CD4-positive, alpha-beta T cell (primary cell): Measurements from ENCODE around the gene FGD5. TPM values are rescaled to one million over a fixed set of nuclear protein-coding genes. Genes with fewer than 3 reads are reported as not detected.

Experiments used
- ATAC-seq: fragments of 200-7000 bp; cut with Tn5 transposase; one replicate; pipeline ENCODE4 v1.10.0; 2022; ENCODE audit warnings: mild to moderate bottlenecking; ENCODE audit not compliant: poor library complexity
- CTCF ChIA-PET: fragments of 350-600 bp; sonication (Branson Sonifier 250); formaldehyde crosslinking; loops from one replicate; lab custom pipeline; 2021; ENCODE audit warnings: antibody characterized with exemption, inconsistent platforms; lab: Charles Lee
- POLR2A ChIA-PET: fragments of 350-600 bp; sonication (Branson Sonifier 250); formaldehyde crosslinking; loops from one replicate; lab custom pipeline; 2021; ENCODE audit warnings: antibody characterized with exemption, inconsistent platforms; lab: Charles Lee
- DNase-seq, 14 experiments: peaks; one replicate each; pipeline ENCODE4 v3.0.0-alpha.2; 2013 to 2020; ENCODE audit warnings: mixed read lengths in 2 of 14
- H3K27ac ChIP-seq, 2 donors: one replicate each; pipeline versions ENCODE4 v1.5.1 to v1.7.0; 2013; ENCODE audit warnings: low read length in 2 of 2, low read depth in 1 of 2, mild to moderate bottlenecking in 1 of 2
- H3K27me3 ChIP-seq, 2 experiments: 1 replicate in 1 of 2; 2 replicates in 1 of 2; pipeline versions ENCODE4 v1.6.1 to v1.7.0; 2013; ENCODE audit warnings: low read length in 2 of 2, control low read depth in 1 of 2, mild to moderate bottlenecking in 1 of 2, moderate library complexity in 1 of 2; ENCODE audit not compliant: insufficient read depth in 2 of 2, control insufficient read depth in 1 of 2
- H3K36me3 ChIP-seq: one replicate; pipeline ENCODE4 v1.6.1; 2013; ENCODE audit warnings: low read length, control low read depth; ENCODE audit not compliant: insufficient read depth
- H3K4me1 ChIP-seq: one replicate; pipeline ENCODE4 v1.6.1; 2013; ENCODE audit warnings: low read length, control low read depth; ENCODE audit not compliant: insufficient read depth
- H3K4me3 ChIP-seq: one replicate; pipeline ENCODE4 v1.5.1; 2013; ENCODE audit warnings: mild to moderate bottlenecking, low read length, moderate library complexity
- H3K9me3 ChIP-seq, 2 experiments: 1 replicate in 1 of 2; 2 replicates in 1 of 2; pipeline versions ENCODE4 v1.6.1 to v1.7.0; 2013; ENCODE audit warnings: low read length in 2 of 2, mild to moderate bottlenecking in 2 of 2, control low read depth in 1 of 2, moderate library complexity in 1 of 2; ENCODE audit not compliant: control insufficient read depth in 1 of 2, insufficient read depth in 1 of 2
- H3K27ac Mint-ChIP-seq: one replicate; pipeline ENCODE4 v1.8.0; 2020; ENCODE audit warnings: mixed read lengths
- H3K27me3 Mint-ChIP-seq: one replicate; pipeline ENCODE4 v1.8.0; 2021; ENCODE audit warnings: mixed read lengths
- H3K36me3 Mint-ChIP-seq: one replicate; pipeline ENCODE4 v1.8.0; 2021; ENCODE audit warnings: low read depth, mixed read lengths
- H3K4me1 Mint-ChIP-seq: one replicate; pipeline ENCODE4 v1.8.0; 2021; ENCODE audit warnings: low read depth, mixed read lengths
- H3K4me3 Mint-ChIP-seq: one replicate; pipeline ENCODE4 v1.8.0; 2020; ENCODE audit warnings: mild to moderate bottlenecking, mixed read lengths
- H3K9me3 Mint-ChIP-seq: one replicate; pipeline ENCODE4 v1.8.0; 2020; ENCODE audit warnings: mixed read lengths
- intact Hi-C, 2 experiments: fragments of 100-400 bp; cut with DNase I in 1 of 2; cut with micrococcal nuclease in 1 of 2; formaldehyde crosslinking; loops; one replicate each; pipeline versions ENCODE4 v1.15.1 to v1.9.0; 2023 to 2025; cut with DNase I, micrococcal nuclease
- total RNA-seq, 174 experiments: library from RNA in 2 of 174; stranded (reverse) in 2 of 174; gene quantifications; one replicate each; pipeline ENCODE4 v1.2.3 and lab custom pipeline; 2021 to 2026
- TF ChIP-seq, protein P1 (sequence below): fragments of 200-600 bp; IDR thresholded peaks from one replicate; pipeline ENCODE4 v1.8.0; 2022; ENCODE audit warnings: antibody characterized with exemption, mild to moderate bottlenecking

FGD5 gene
- total RNA-seq, 2 experiments from 2014 or later = not detected

DNA sequence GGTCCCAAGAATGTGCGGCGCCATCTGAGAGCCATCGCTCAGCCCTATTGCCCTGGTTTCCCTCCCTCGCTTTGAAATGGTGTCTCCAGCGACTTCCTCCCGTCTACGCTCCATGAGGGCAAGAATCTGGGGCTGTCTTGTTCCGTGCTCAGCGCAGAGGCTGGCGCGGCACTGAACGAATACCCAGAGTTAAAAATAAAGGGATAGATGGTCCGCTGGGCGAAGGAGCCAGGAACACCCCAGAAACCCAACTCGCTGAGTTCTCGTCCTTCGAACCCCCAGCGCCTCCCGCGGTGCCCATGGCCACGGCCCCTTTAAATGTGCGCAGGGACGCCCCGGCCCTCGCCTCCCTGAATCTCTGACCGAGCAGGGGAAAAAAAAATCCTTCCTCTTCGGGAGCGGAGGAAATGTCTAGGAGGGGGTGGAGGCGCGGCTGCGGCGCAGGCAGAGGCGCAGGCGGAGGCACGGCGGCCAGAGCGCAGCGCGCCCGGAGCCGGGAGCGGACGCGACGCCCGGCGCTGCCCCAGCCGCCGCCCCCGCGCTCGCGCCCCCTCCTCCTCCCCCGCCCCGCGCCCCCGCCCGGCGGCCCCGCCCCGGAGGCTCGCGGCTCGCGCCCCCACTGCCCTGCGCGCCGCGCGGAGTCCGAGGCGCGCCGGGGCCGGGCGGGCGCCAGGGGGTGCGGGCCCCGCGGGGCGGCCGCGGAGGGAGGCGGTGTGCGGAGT lies 8.5 kb upstream of the FGD5 start:
- no peak overlapping the region for H3K4me3 ChIP-seq
- CTCF ChIA-PET = no interaction called here
- TF ChIP-seq, protein P1, sequence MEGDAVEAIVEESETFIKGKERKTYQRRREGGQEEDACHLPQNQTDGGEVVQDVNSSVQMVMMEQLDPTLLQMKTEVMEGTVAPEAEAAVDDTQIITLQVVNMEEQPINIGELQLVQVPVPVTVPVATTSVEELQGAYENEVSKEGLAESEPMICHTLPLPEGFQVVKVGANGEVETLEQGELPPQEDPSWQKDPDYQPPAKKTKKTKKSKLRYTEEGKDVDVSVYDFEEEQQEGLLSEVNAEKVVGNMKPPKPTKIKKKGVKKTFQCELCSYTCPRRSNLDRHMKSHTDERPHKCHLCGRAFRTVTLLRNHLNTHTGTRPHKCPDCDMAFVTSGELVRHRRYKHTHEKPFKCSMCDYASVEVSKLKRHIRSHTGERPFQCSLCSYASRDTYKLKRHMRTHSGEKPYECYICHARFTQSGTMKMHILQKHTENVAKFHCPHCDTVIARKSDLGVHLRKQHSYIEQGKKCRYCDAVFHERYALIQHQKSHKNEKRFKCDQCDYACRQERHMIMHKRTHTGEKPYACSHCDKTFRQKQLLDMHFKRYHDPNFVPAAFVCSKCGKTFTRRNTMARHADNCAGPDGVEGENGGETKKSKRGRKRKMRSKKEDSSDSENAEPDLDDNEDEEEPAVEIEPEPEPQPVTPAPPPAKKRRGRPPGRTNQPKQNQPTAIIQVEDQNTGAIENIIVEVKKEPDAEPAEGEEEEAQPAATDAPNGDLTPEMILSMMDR = no peak
- Mint-ChIP-seq H3K27me3 (peaks cover 80% of the 10 kb centered on the region), H3K27ac (no peak overlapping the region), H3K36me3 (no peaks in the 10 kb centered on the region), H3K4me1 (peaks cover 5% of the 10 kb centered on the region), H3K4me3 (no peak overlapping the region), H3K9me3 (no peaks in the 10 kb centered on the region)
- peaks cover 43 to 51% of the 10 kb centered on the region in 2 experiments for H3K27me3 ChIP-seq
- DNase-seq (no peak), ATAC-seq (no peak)
- H3K9me3 ChIP-seq = no peaks in the 10 kb centered on the region
- POLR2A ChIA-PET = no interaction called here
- peaks cover 5% of the 10 kb centered on the region for H3K4me1 ChIP-seq
- no peaks in the 10 kb centered on the region for H3K36me3 ChIP-seq
- intact Hi-C loops = no loop called here
- no peak overlapping the region for H3K27ac ChIP-seq

DNA sequence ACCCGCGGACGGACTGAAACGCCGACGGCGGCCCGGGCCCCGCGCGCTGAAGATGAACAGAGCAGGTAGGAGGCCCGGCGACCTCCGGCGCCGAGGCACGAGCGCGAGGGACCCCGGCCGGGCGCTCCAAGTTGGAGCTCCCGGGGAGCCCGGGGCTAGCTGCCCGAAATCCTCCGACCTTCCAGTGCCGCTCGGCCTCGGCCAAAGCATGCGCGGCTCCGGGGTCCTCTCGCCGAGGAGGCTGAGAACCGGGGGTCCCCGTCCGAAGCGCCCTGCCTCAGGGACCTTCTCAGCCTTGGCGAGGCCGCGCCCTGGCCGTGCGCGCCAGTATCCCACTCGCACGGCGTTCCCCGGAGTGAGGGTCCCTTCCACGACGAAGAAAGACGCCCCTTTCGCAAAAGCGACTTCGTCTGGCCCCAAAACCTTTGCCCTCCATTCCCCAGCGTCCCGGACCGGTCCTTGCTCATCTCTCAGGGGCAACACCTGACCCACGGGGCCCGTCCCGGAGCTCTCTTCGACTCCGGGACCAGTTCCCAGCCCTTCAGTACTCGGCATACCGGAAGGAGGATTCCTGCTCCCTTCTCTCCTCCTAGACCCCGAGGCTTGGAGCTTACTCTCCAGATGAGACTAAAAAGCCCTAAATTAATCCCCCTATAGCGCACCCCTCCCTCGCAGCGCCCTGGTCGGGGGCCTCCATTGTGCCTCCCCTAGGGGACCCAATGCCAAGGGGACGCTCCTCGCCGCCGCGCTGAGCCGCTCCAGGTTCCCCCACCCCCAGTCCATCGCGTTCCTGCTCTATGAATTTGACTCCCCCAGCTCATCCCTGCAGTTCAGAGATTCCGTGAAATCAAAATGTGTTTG lies 7.7 kb upstream of the FGD5 start:
- Histone ChIP-seq H3K27me3 (peaks cover 43 to 51% of the 10 kb centered on the region in 2 experiments), H3K4me1 (peaks cover 5% of the 10 kb centered on the region), H3K27ac (no peak overlapping the region), H3K36me3 (no peaks in the 10 kb centered on the region), H3K4me3 (no peak overlapping the region), H3K9me3 (no peaks in the 10 kb centered on the region)
- ATAC-seq (no peak), DNase-seq (no peak)
- POLR2A ChIA-PET = no interaction called here
- intact Hi-C loops = no loop called here
- Mint-ChIP-seq H3K9me3 (no peaks in the 10 kb centered on the region), H3K27ac (no peak overlapping the region), H3K27me3 (peaks cover 86% of the 10 kb centered on the region), H3K4me1 (peaks cover 5% of the 10 kb centered on the region), H3K4me3 (no peak overlapping the region), H3K36me3 (no peaks in the 10 kb centered on the region)
- CTCF ChIA-PET = no interaction called here
- TF ChIP-seq, protein P1 = no peak

DNA sequence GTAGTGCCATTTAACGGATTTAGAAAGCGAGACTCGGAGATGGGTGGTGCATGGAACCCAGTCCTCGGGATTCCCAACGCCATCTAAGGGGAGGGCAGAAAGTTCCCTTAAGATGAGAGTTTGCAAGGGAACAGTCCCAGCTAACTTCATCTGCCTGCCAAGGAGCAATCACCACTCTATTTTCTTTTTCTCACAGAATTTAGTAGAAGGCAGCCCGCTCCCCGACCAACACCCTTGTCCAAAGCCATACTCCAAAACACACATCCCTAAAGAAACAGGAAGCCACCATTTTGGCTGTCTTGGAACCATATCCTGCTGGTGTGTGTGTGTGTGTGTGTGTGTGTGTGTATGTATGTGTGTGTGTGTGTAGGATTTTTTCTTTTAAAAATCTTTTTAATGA lies 7.1 kb upstream of the FGD5 start:
- Histone ChIP-seq H3K36me3 (no peaks in the 10 kb centered on the region), H3K27ac (no peak overlapping the region), H3K9me3 (no peaks in the 10 kb centered on the region), H3K27me3 (peaks cover 43 to 51% of the 10 kb centered on the region in 2 experiments), H3K4me1 (peaks cover 5% of the 10 kb centered on the region), H3K4me3 (no peak overlapping the region)
- ChIA-PET POLR2A (no interaction called here), CTCF (no interaction called here)
- ATAC-seq (no peak), DNase-seq (no peak)
- Mint-ChIP-seq H3K9me3 (no peaks in the 10 kb centered on the region), H3K27ac (no peak overlapping the region), H3K36me3 (no peaks in the 10 kb centered on the region), H3K27me3 (peaks cover 87% of the 10 kb centered on the region), H3K4me1 (peaks cover 5% of the 10 kb centered on the region), H3K4me3 (no peak overlapping the region)
- intact Hi-C loops = no loop called here
- TF ChIP-seq, protein P1 = no peak
